Measurements from ENCODE around the gene LRMDA.

Gene LRMDA

GRCh38 chr10:75623310-75624093 is 192.1 kb downstream of the LRMDA start:
- Histone ChIP-seq H3K27ac (no peak overlapping the region), H3K4me1 (peaks cover 0 to 7% (median 0%) of the 10 kb centered on the region in 4 donors), H3K4me3 (no peak overlapping the region), H3K27me3 (no peaks in the 10 kb centered on the region), H3K36me3 (no peaks in the 10 kb centered on the region), H3K9me3 (no peaks in the 10 kb centered on the region)
- intact Hi-C loops (cut with DNase I; ENCODE audit: low total_unique reads), result no loop called here
- no peak for DNase-seq
- no peak for TF ChIP-seq CTCF (IDR thresholded peaks at IDR 0.05)

- Histone ChIP-seq H3K9me3 (no peaks in the 10 kb centered on the region), H3K36me3 (no peaks in the 10 kb centered on the region), H3K27me3 (no peaks in the 10 kb centered on the region), H3K4me3 (no peak overlapping the region), H3K27ac (no peak overlapping the region), H3K4me1 (peaks cover 0 to 7% (median 0%) of the 10 kb centered on the region in 4 donors)
- no peak for DNase-seq
- intact Hi-C loops (cut with DNase I; ENCODE audit: low total_unique reads), result no loop called here
- TF ChIP-seq CTCF (IDR thresholded peaks at IDR 0.05), result no peak
Measured at GRCh38 chr10:75624638-75625037, 193.2 kb downstream of the LRMDA start.

- no peaks in the 10 kb centered on the region for H3K27me3 ChIP-seq
- no peak for TF ChIP-seq CTCF (IDR thresholded peaks at IDR 0.05)
- no peaks in the 10 kb centered on the region for H3K9me3 ChIP-seq
- H3K4me1 ChIP-seq, result no peaks in the 10 kb centered on the region
- H3K27ac ChIP-seq, result no peak overlapping the region
- no peak overlapping the region for H3K4me3 ChIP-seq
- no peak for DNase-seq
- no peaks in the 10 kb centered on the region for H3K36me3 ChIP-seq
- intact Hi-C loops (cut with DNase I; ENCODE audit: low total_unique reads), result no loop called here
Measured at GRCh38 chr10:75630746-75631145, 199.3 kb downstream of the LRMDA start.

GRCh38 chr10:75632805-75633462 is 201.5 kb downstream of the LRMDA start:
- H3K36me3 ChIP-seq, result no peaks in the 10 kb centered on the region
- no peaks in the 10 kb centered on the region for H3K9me3 ChIP-seq
- no peak overlapping the region for H3K27ac ChIP-seq
- no peak for DNase-seq
- H3K4me1 ChIP-seq, result no peaks in the 10 kb centered on the region
- no peaks in the 10 kb centered on the region for H3K27me3 ChIP-seq
- intact Hi-C loops (cut with DNase I; ENCODE audit: low total_unique reads), result no loop called here
- no peak for TF ChIP-seq CTCF (IDR thresholded peaks at IDR 0.05)
- H3K4me3 ChIP-seq, result no peak overlapping the region

- Histone ChIP-seq H3K9me3 (no peaks in the 10 kb centered on the region), H3K27ac (no peak overlapping the region), H3K27me3 (no peaks in the 10 kb centered on the region), H3K36me3 (no peaks in the 10 kb centered on the region), H3K4me1 (no peaks in the 10 kb centered on the region), H3K4me3 (no peak overlapping the region)
- intact Hi-C loops (cut with DNase I; ENCODE audit: low total_unique reads), result no loop called here
- DNase-seq, result no peak
- TF ChIP-seq CTCF (IDR thresholded peaks at IDR 0.05), result no peak
Measured at GRCh38 chr10:75633568-75633967, 202.1 kb downstream of the LRMDA start.

All from tibial artery (tissue), 4 donors.